Activated CD4-positive, alpha-beta T cell treated with anti-CD3 and anti-CD28 coated beads for 36 hours (primary cell): Measurements from ENCODE around the gene UHMK1. TPM values are rescaled to one million over a fixed set of nuclear protein-coding genes. Genes with fewer than 3 reads are reported as not detected.
A peak's percentile ranks its signal among the peaks of the same experiment; 100 is the strongest.

Experiments used
- ATAC-seq: fragments of 200-7000 bp; cut with Tn5 transposase; one replicate; pipeline ENCODE4 v1.10.0; 2021; ENCODE audit warnings: mild to moderate bottlenecking, moderate library complexity
- CTCF ChIA-PET: fragments of 350-600 bp; sonication (Branson Sonifier 250); formaldehyde crosslinking; loops from one replicate; lab custom pipeline; 2021; ENCODE audit warnings: antibody characterized with exemption; lab: Charles Lee
- POLR2A ChIA-PET: fragments of 350-600 bp; sonication (Branson Sonifier 250); formaldehyde crosslinking; loops from one replicate; lab custom pipeline; 2021; ENCODE audit warnings: antibody characterized with exemption, inconsistent platforms; lab: Charles Lee
- DNase-seq: peaks from one replicate; pipeline ENCODE4 v3.0.0-alpha.2; 2020
- H3K27ac Mint-ChIP-seq: one replicate; pipeline ENCODE4 v1.8.0; 2021; ENCODE audit warnings: mixed read lengths
- H3K27me3 Mint-ChIP-seq: one replicate; pipeline ENCODE4 v1.8.0; 2021; ENCODE audit warnings: mixed read lengths
- H3K36me3 Mint-ChIP-seq: one replicate; pipeline ENCODE4 v1.8.0; 2021; ENCODE audit warnings: low read depth, mixed read lengths
- H3K4me1 Mint-ChIP-seq: one replicate; pipeline ENCODE4 v1.8.0; 2021; ENCODE audit warnings: mixed read lengths
- H3K4me3 Mint-ChIP-seq: one replicate; pipeline ENCODE4 v1.8.0; 2021; ENCODE audit warnings: mild to moderate bottlenecking, moderate library complexity, mixed read lengths
- H3K9me3 Mint-ChIP-seq: one replicate; pipeline ENCODE4 v1.8.0; 2021; ENCODE audit warnings: low read depth, mixed read lengths
- intact Hi-C, 2 experiments: fragments of 100-400 bp; cut with DNase I in 1 of 2; cut with micrococcal nuclease in 1 of 2; formaldehyde crosslinking; loops; one replicate each; pipeline versions ENCODE4 v1.14.2 to v1.15.1; 2022 to 2024; cut with DNase I, micrococcal nuclease
- total RNA-seq, 2 experiments: library from RNA; stranded (reverse); gene quantifications; one replicate each; pipeline ENCODE4 v1.2.3, GENCODE V29; 2021

The UHMK1 gene
- total RNA-seq, 2 experiments from 2014 or later, result 35.1 to 48.1 TPM

DNA sequence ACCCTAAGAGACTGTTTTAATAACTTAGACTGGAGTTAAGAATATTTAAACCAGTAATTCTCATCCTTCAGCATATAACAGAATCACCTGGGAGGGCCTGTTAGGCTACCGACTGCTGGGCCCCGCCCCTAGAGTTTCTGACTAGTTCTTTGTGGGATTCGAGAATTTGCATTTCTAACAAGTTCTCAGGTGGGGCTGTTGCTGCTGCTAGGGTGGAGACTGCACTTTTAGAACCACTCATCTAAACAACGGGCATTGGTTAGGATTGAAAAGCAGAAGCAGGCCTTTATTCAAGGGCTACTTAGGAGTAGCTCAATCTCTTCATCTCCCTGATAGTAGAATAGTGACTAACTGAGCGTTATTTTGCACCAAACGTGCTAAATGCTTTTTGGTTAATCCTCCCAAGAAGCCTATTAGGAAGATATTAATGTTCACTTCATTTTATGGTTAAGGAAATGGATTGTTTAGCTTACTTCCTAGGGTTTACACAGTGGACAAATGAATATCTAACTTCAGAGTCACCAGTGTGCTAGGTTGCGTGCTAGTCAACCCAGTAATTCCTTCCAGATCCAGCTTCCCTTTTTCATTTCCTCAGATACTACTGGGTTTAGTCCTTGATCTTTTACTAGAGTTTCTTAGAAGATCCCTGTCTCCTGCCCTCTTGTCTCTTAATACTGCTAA is 32.8 kb downstream of the UHMK1 start:
- POLR2A ChIA-PET, result no interaction called here
- intact Hi-C loops, result no loop called here
- DNase-seq (no peak), ATAC-seq (no peak)
- no peak overlapping the region for H3K27ac Mint-ChIP-seq
- no peaks in the 10 kb centered on the region for H3K9me3 Mint-ChIP-seq
- H3K27me3 Mint-ChIP-seq, result no peaks in the 10 kb centered on the region
- H3K36me3 Mint-ChIP-seq, result peaks cover 16% of the 10 kb centered on the region
- H3K4me3 Mint-ChIP-seq, result no peak overlapping the region
- no peaks in the 10 kb centered on the region for H3K4me1 Mint-ChIP-seq
- CTCF ChIA-PET, result no interaction called here

- H3K36me3 Mint-ChIP-seq, result peaks cover 14% of the 10 kb centered on the region
- no peak for ATAC-seq
- no peaks in the 10 kb centered on the region for H3K27me3 Mint-ChIP-seq
- H3K9me3 Mint-ChIP-seq, result no peaks in the 10 kb centered on the region
- DNase-seq, result no peak
- intact Hi-C loops, result no loop called here
- H3K4me3 Mint-ChIP-seq, result no peak overlapping the region
- ChIA-PET POLR2A (no interaction called here), CTCF (no interaction called here)
- no peak overlapping the region for H3K27ac Mint-ChIP-seq
- no peaks in the 10 kb centered on the region for H3K4me1 Mint-ChIP-seq
Measured at GRCh38 chr1:162530988-162531319, 33.3 kb downstream of the UHMK1 start.

DNA sequence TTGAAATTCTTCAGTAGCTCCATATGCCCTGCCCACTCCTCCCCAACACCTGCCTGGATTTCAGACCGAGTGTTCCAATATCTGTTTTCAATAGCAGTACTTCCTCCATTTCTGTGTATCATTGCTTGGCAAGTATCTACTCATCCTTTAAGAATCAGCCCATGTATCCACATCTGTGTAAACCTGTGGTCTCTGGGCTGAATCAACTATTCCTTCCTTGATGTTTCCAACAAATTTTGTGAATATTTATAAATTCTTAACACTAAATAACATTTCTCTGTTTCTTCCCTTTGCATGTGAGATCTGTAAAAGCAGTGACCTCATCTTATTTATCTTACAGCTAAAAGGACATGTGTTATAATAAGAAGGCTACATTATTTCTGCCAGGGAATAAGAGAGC is 37.9 kb downstream of the UHMK1 start:
- intact Hi-C loops, result no loop called here
- Mint-ChIP-seq H3K27ac (no peak overlapping the region), H3K4me1 (peaks cover 4% of the 10 kb centered on the region), H3K36me3 (peaks cover 6% of the 10 kb centered on the region), H3K27me3 (no peaks in the 10 kb centered on the region), H3K4me3 (no peak overlapping the region), H3K9me3 (no peaks in the 10 kb centered on the region)
- ChIA-PET CTCF (interaction anchor here (0.7 kb wide), 1 partner anchor 145 kb away, joined by 3 read pairs; no protein-coding TSS in a partner anchor), POLR2A (no interaction called here)
- ATAC-seq, result no peak
- DNase-seq, result no peak

DNA sequence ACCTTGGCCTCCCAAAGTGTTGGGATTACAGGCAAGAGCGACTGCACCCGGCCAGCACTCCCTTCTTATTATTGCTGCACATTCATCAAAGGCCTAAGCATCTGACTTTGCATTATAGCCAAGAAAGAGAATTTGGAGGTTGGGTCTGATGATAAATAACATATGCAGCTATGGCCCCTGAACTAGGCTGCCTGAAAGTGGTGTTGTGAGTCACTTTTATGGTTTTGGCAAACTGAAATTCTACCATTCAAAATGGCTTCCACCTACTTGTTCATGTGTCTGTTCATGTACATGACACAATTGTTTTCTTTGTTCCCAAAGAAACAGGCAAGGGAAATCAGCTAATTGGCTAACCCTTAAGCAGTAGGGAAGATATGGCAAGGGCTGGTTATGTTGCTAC is 38.9 kb downstream of the UHMK1 start:
- H3K27ac Mint-ChIP-seq, result peak overlapping the region; percentile 21
- ATAC-seq (peak; percentile 71), DNase-seq (peak; percentile 10)
- peaks cover 2% of the 10 kb centered on the region for H3K36me3 Mint-ChIP-seq
- POLR2A ChIA-PET, result no interaction called here
- no peak overlapping the region for H3K4me3 Mint-ChIP-seq
- H3K9me3 Mint-ChIP-seq, result no peaks in the 10 kb centered on the region
- peaks cover 4% of the 10 kb centered on the region for H3K4me1 Mint-ChIP-seq
- intact Hi-C loops, result no loop called here
- CTCF ChIA-PET, result interaction anchor here (0.6 to 3.2 kb wide), 2 partner anchors 10 to 626 kb away, joined by 3 to 14 read pairs; no protein-coding TSS in a partner anchor
- H3K27me3 Mint-ChIP-seq, result no peaks in the 10 kb centered on the region

DNA sequence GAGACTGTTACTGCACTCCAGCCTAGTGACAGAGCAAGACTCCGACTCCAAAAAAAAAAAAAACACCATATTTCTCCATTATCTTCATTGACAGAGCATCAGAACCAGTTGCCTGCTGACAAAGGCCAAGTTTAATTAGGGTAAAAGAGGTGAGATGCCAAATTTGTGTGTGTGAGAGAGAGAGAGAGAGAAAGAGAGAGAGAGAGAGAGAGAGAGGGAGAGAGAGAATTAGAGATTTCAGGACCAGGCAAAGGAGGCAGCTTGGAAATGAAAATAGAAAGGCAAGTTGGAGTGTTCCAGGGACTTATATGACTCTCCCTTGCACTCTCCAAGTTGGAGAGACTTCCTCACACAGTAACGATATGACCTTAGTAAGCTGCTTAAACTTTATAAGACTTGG is 39.6 kb downstream of the UHMK1 start:
- no peaks in the 10 kb centered on the region for H3K27me3 Mint-ChIP-seq
- intact Hi-C loops, result no loop called here
- no peak overlapping the region for H3K4me3 Mint-ChIP-seq
- ATAC-seq, result no peak
- H3K27ac Mint-ChIP-seq, result no peak overlapping the region
- no peak for DNase-seq
- H3K9me3 Mint-ChIP-seq, result no peaks in the 10 kb centered on the region
- POLR2A ChIA-PET, result no interaction called here
- H3K36me3 Mint-ChIP-seq, result no peaks in the 10 kb centered on the region
- CTCF ChIA-PET, result interaction anchor here (0.7 to 3.2 kb wide), 3 partner anchors 11 to 56 kb away, joined by 3 to 14 read pairs (median 4); no protein-coding TSS in a partner anchor
- H3K4me1 Mint-ChIP-seq, result peaks cover 4% of the 10 kb centered on the region

- ChIA-PET POLR2A (no interaction called here), CTCF (interaction anchor here (3.2 kb wide), 1 partner anchor 13 kb away, joined by 14 read pairs; no protein-coding TSS in a partner anchor)
- Mint-ChIP-seq H3K4me3 (no peak overlapping the region), H3K4me1 (peaks cover 4% of the 10 kb centered on the region), H3K27me3 (no peaks in the 10 kb centered on the region), H3K9me3 (peaks cover 8% of the 10 kb centered on the region), H3K36me3 (no peaks in the 10 kb centered on the region), H3K27ac (peak overlapping the region; percentile 60)
- ATAC-seq (peak; percentile 79), DNase-seq (peak; percentile 27)
- intact Hi-C loops, result no loop called here
Measured at GRCh38 chr1:162538815-162539431, 41.3 kb downstream of the UHMK1 start.

DNA sequence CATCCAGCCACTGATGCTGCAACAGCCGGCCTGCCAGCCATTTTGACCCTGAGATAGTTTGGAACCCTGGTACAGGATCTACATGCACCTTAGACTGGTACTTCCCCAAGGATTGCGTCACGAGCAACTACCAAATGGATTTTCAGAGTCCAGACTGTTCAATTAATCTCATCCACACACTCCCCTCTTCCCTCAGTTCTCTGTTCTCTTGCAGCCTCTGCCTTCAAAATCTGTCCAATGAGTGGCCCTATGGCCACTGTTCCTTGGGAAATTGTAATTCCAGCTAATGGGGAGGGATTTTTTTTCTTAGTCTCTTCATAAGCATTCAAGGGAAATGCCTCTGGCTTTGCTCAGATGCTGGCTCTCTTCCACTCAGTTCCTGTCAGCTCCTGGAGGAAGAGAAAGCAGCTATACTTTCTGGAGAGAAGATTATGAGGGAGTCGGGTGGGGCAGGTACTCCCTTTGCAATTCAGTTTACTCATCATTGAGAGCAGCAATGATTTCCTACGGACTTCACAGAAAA is 44.1 kb downstream of the UHMK1 start:
- intact Hi-C loops, result no loop called here
- Mint-ChIP-seq H3K36me3 (no peaks in the 10 kb centered on the region), H3K4me3 (no peak overlapping the region), H3K27me3 (no peaks in the 10 kb centered on the region), H3K27ac (no peak overlapping the region), H3K4me1 (peaks cover 4% of the 10 kb centered on the region), H3K9me3 (peaks cover 10% of the 10 kb centered on the region)
- ChIA-PET POLR2A (no interaction called here), CTCF (no interaction called here)
- DNase-seq (no peak), ATAC-seq (no peak)

DNA sequence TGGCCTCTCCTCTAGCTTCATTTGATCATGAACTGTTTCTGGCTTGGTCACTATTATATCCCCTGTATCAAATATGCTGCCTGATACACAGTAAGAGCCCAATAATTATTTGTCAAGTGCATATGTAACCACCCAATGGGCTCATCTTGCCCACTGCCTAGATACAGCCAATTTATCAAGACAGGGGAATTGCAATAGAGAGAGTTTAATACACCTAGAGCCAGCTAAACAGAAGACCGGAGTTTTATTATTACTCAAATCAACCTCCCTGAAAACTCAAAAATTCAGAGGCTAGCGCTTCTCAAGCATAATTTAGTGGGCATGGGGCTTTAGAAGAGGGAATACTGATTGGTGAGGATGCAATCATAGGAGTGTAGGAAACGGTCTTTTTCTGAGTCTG is 45.6 kb downstream of the UHMK1 start:
- no peaks in the 10 kb centered on the region for H3K36me3 Mint-ChIP-seq
- H3K27me3 Mint-ChIP-seq, result no peaks in the 10 kb centered on the region
- no peak for DNase-seq
- H3K9me3 Mint-ChIP-seq, result peaks cover 10% of the 10 kb centered on the region
- no peak overlapping the region for H3K27ac Mint-ChIP-seq
- ATAC-seq, result no peak
- POLR2A ChIA-PET, result no interaction called here
- CTCF ChIA-PET, result no interaction called here
- no peak overlapping the region for H3K4me3 Mint-ChIP-seq
- H3K4me1 Mint-ChIP-seq, result peaks cover 4% of the 10 kb centered on the region
- intact Hi-C loops, result no loop called here

GRCh38 chr1:162548170-162548569 is 50.6 kb downstream of the UHMK1 start:
- H3K27me3 Mint-ChIP-seq, result no peaks in the 10 kb centered on the region
- H3K27ac Mint-ChIP-seq, result no peak overlapping the region
- H3K4me3 Mint-ChIP-seq, result no peak overlapping the region
- H3K36me3 Mint-ChIP-seq, result no peaks in the 10 kb centered on the region
- no peak for ATAC-seq
- intact Hi-C loops, result no loop called here
- CTCF ChIA-PET, result no interaction called here
- no peak for DNase-seq
- POLR2A ChIA-PET, result no interaction called here
- peaks cover 7% of the 10 kb centered on the region for H3K9me3 Mint-ChIP-seq
- no peaks in the 10 kb centered on the region for H3K4me1 Mint-ChIP-seq

GRCh38 chr1:162549001-162549400 is 51.4 kb downstream of the UHMK1 start:
- intact Hi-C loops, result no loop called here
- no peak overlapping the region for H3K27ac Mint-ChIP-seq
- no peaks in the 10 kb centered on the region for H3K36me3 Mint-ChIP-seq
- H3K9me3 Mint-ChIP-seq, result peaks cover 3% of the 10 kb centered on the region
- no peaks in the 10 kb centered on the region for H3K4me1 Mint-ChIP-seq
- H3K27me3 Mint-ChIP-seq, result no peaks in the 10 kb centered on the region
- DNase-seq (no peak), ATAC-seq (no peak)
- POLR2A ChIA-PET, result no interaction called here
- CTCF ChIA-PET, result no interaction called here
- no peak overlapping the region for H3K4me3 Mint-ChIP-seq

GRCh38 chr1:162550925-162551324 is 53.3 kb downstream of the UHMK1 start:
- H3K4me1 Mint-ChIP-seq, result no peaks in the 10 kb centered on the region
- DNase-seq (no peak), ATAC-seq (no peak)
- H3K27ac Mint-ChIP-seq, result no peak overlapping the region
- H3K36me3 Mint-ChIP-seq, result no peaks in the 10 kb centered on the region
- no peaks in the 10 kb centered on the region for H3K9me3 Mint-ChIP-seq
- ChIA-PET POLR2A (no interaction called here), CTCF (no interaction called here)
- intact Hi-C loops, result no loop called here
- no peak overlapping the region for H3K4me3 Mint-ChIP-seq
- no peaks in the 10 kb centered on the region for H3K27me3 Mint-ChIP-seq
